GM12878 (cell line): ENCODE measurements around the gene CA11. TPM values are rescaled to one million over a fixed set of nuclear protein-coding genes. Genes with fewer than 3 reads are reported as not detected.

ENCODE experiments used
- ATAC-seq: fragments of 200-7000 bp; cut with Tn5 transposase; 3 replicates; pipeline ENCODE4 v1.9.1; 2020; ENCODE audit warnings: mild to moderate bottlenecking, moderate library complexity
- BruUV-seq: library from RNA; stranded (reverse); fragments of 400-500 nt; replicated peaks from 2 replicates; lab custom pipeline; 2021; lab: Mats Ljungman, UMichigan
- CTCF ChIA-PET: fragments of 300-600 bp; sonication (Branson Sonifier 250); formaldehyde crosslinking; extraction: SDS; loops from one replicate; lab custom pipeline; 2021; ENCODE audit warnings: inconsistent platforms; lab: Yijun Ruan, JAX
- POLR2A ChIA-PET: fragments of 350-600 bp; formaldehyde crosslinking; extraction: SDS; loops from one replicate; lab custom pipeline; 2021; ENCODE audit warnings: inconsistent platforms; lab: Charles Lee
- RAD21 ChIA-PET: fragments of 300-600 bp; sonication (Branson Sonifier 250); formaldehyde crosslinking; loops from one replicate; lab custom pipeline; 2023; ENCODE audit warnings: antibody characterized with exemption; ENCODE audit not compliant: unreplicated experiment; lab: Charles Lee
- SMC1A ChIA-PET: fragments of 300-600 bp; sonication (Branson Sonifier 250); formaldehyde crosslinking; loops from one replicate; lab custom pipeline; 2023; ENCODE audit not compliant: unreplicated experiment, uncharacterized antibody; lab: Charles Lee
- DNase-seq: peaks from one replicate; pipeline ENCODE4 v3.0.0-alpha.2; 2011; ENCODE audit warnings: low read depth, low spot score
- FAIRE-seq: peaks from 3 replicates; lab custom pipeline; 2011; peaks lifted over from hg19 to GRCh38; lab: Jason Lieb, UNC
- H2AFZ ChIP-seq: 2 replicates; pipeline ENCODE4 v1.6.0; 2011; ENCODE audit warnings: low read depth, low read length, control low read depth; ENCODE audit not compliant: control insufficient read depth
- H3K27ac ChIP-seq: 2 replicates; pipeline ENCODE4 v1.5.1; 2011; ENCODE audit warnings: control low read depth; ENCODE audit not compliant: control insufficient read depth, insufficient read depth
- H3K27me3 ChIP-seq, 2 experiments: replicated peaks in 1 of 2; 2 replicates each; pipeline versions ENCODE4 v1.6.0 to v1.6.1; 2011; ENCODE audit warnings: low read length in 1 of 2; ENCODE audit not compliant: control insufficient read depth in 2 of 2, insufficient read depth in 2 of 2
- H3K36me3 ChIP-seq, 2 experiments: 2 replicates each; pipeline ENCODE4 v1.5.1; 2011; ENCODE audit warnings: low read length in 1 of 2; ENCODE audit not compliant: control insufficient read depth in 2 of 2, insufficient read depth in 2 of 2
- H3K4me1 ChIP-seq: 2 replicates; pipeline ENCODE4 v1.6.1; 2011; ENCODE audit warnings: mild to moderate bottlenecking, low read length, moderate library complexity, mixed read lengths; ENCODE audit not compliant: control insufficient read depth, insufficient read depth
- H3K4me2 ChIP-seq: 2 replicates; pipeline ENCODE4 v1.6.0; 2011; ENCODE audit warnings: control low read depth; ENCODE audit not compliant: control insufficient read depth, insufficient read depth
- H3K4me3 ChIP-seq: fragments of 200-600 bp; sonication (generic); 2 replicates; pipeline ENCODE4 v1.5.1; 2016
- H3K79me2 ChIP-seq: 2 replicates; pipeline ENCODE4 v1.6.0; 2011; ENCODE audit warnings: low read length; ENCODE audit not compliant: control insufficient read depth, insufficient read depth
- H3K9ac ChIP-seq: 2 replicates; pipeline ENCODE4 v1.8.0; 2011; ENCODE audit warnings: low read length, control low read depth, mixed read lengths; ENCODE audit not compliant: control insufficient read depth, insufficient read depth
- H3K9me3 ChIP-seq: replicated peaks from 3 replicates; pipeline ENCODE4 v1.5.1; 2011; ENCODE audit warnings: mild to moderate bottlenecking, low read length; ENCODE audit not compliant: control insufficient read depth, insufficient read depth
- H4K20me1 ChIP-seq: 2 replicates; pipeline ENCODE4 v1.6.0; 2011; ENCODE audit not compliant: control insufficient read depth, insufficient read depth
- ETV6 ChIP-seq, 2 experiments: fragments of 450-650 bp in 1 of 2; IDR thresholded peaks in 1 of 2; conservative IDR thresholded peaks in 1 of 2; 2 replicates each; pipeline ENCODE4 v1.6.1; 2014; ENCODE audit warnings: antibody characterized with exemption in 1 of 2, borderline replicate concordance in 1 of 2, low read depth in 1 of 2, mild to moderate bottlenecking in 1 of 2, moderate library complexity in 1 of 2
- IKZF2 ChIP-seq, 2 experiments: fragments of 450-650 bp; IDR thresholded peaks; 2 replicates each; pipeline ENCODE4 v1.6.1; 2017; ENCODE audit warnings: mild to moderate bottlenecking in 2 of 2, moderate library complexity in 2 of 2
- MYC ChIP-seq: IDR thresholded peaks from 2 replicates; pipeline ENCODE4 v1.6.1; 2011; ENCODE audit warnings: mild to moderate bottlenecking, low read length, moderate library complexity, inconsistent platforms; ENCODE audit not compliant: insufficient read depth, insufficient replicate concordance, insufficient read length, severe bottlenecking
- NFIC ChIP-seq: IDR thresholded peaks from 2 replicates; pipeline ENCODE4 v1.6.1; 2012; ENCODE audit warnings: low read depth, mild to moderate bottlenecking, inconsistent platforms, low read length, moderate library complexity
- POU2F2 ChIP-seq: IDR thresholded peaks from 3 replicates; pipeline ENCODE4 v1.6.1; 2011; ENCODE audit warnings: low read depth, mild to moderate bottlenecking, low read length, borderline replicate concordance
- RUNX3 ChIP-seq: IDR thresholded peaks from 2 replicates; pipeline ENCODE4 v1.6.1; 2012; ENCODE audit warnings: low read length, inconsistent platforms
- SIX5 ChIP-seq: IDR thresholded peaks from 2 replicates; pipeline ENCODE4 v1.6.1; 2011; ENCODE audit warnings: mild to moderate bottlenecking, low read depth, low read length, moderate library complexity; ENCODE audit not compliant: severe bottlenecking
- SMAD1 ChIP-seq: fragments of 450-650 bp; IDR thresholded peaks from 2 replicates; pipeline ENCODE4 v1.6.1; 2018; ENCODE audit warnings: mild to moderate bottlenecking, low read depth; ENCODE audit not compliant: partially characterized antibody
- SRF ChIP-seq, 2 experiments: IDR thresholded peaks; 2 replicates each; pipeline ENCODE4 v1.6.1; 2011; ENCODE audit warnings: low read depth in 2 of 2, low read length in 2 of 2, mild to moderate bottlenecking in 1 of 2, moderate library complexity in 1 of 2
- TAF1 ChIP-seq: IDR thresholded peaks from 2 replicates; pipeline ENCODE4 v1.6.1; 2011; ENCODE audit warnings: mild to moderate bottlenecking, low read depth, low read length, borderline replicate concordance
- TARDBP ChIP-seq: IDR thresholded peaks from 2 replicates; pipeline ENCODE4 v1.6.1; 2016; ENCODE audit warnings: borderline replicate concordance
- WGBS: methylation state at CpG from one replicate; pipeline ENCODE4 v1.1.6; 2016; ENCODE audit warnings: low lambda C conversion rate; ENCODE audit not compliant: insufficient replicate concordance, insufficient coverage; ENCODE audit errors: missing lambda C conversion rate; 5-methylcytosine and 5-hydroxymethylcytosine counted together
- in situ Hi-C: fragments of 300-500 bp; cut with MboI; formaldehyde crosslinking; loops from 9 replicates; pipeline ENCODE4 v1.14.3; 2018; ENCODE audit warnings: mixed read lengths
- intact Hi-C: fragments of 100-400 bp; cut with micrococcal nuclease; formaldehyde crosslinking; loops from one replicate; pipeline ENCODE4 v1.14.2; 2022; ENCODE audit not compliant: unreplicated experiment
- polyA plus RNA-seq, 11 experiments: library from polyadenylated mRNA; depleted of rRNA in 4 of 11; unstranded in 6 of 11; stranded (reverse) in 5 of 11; fragments of >200 nt; fragmentation: Nextera tagmentation in 4 of 11; fragmentation: Illumina TruSeq in 1 of 11; extraction: Ambion mirVana in 4 of 11; extraction: Trizol in 1 of 11; gene quantifications; 1 replicate in 1 of 11; 2 replicates in 10 of 11; pipeline versions ENCODE4 v1.2.1 to v1.2.3, GENCODE V29; 2011 to 2016; ENCODE audit warnings: inconsistent platforms in 2 of 11, missing spikeins in 2 of 11, low read depth in 1 of 11
- total RNA-seq, 4 experiments: library from RNA; depleted of rRNA in 3 of 4; stranded (reverse); fragments of >200 nt in 3 of 4; fragmentation: Illumina TruSeq in 1 of 4; extraction: Trizol in 1 of 4; gene quantifications; 2 replicates each; pipeline versions ENCODE4 v1.2.1 to v1.2.3, GENCODE V29; 2013 to 2021
- TF ChIP-seq, protein P1 (sequence below): fragments of 450-650 bp; IDR thresholded peaks from 2 replicates; pipeline ENCODE4 v1.6.1; 2018; ENCODE audit warnings: mild to moderate bottlenecking, low read depth, moderate library complexity; ENCODE audit not compliant: partially characterized antibody
- TF ChIP-seq, protein P2 (sequence below): fragments of 450-650 bp; conservative IDR thresholded peaks from 2 replicates; pipeline ENCODE4 v1.6.1; 2017; ENCODE audit warnings: mild to moderate bottlenecking, moderate library complexity
- TF ChIP-seq, protein P3 (sequence below): fragments of 450-650 bp; IDR thresholded peaks from 2 replicates; pipeline ENCODE4 v1.6.1; 2017; ENCODE audit warnings: low read depth, mild to moderate bottlenecking, moderate library complexity

Gene CA11
- total and polyA plus RNA-seq, 10 of the 15 experiments (the other 5 are each of a cell fraction or from before 2014, with no cell fraction given), result 1.7 to 7.5 (median 2.4) TPM

DNA sequence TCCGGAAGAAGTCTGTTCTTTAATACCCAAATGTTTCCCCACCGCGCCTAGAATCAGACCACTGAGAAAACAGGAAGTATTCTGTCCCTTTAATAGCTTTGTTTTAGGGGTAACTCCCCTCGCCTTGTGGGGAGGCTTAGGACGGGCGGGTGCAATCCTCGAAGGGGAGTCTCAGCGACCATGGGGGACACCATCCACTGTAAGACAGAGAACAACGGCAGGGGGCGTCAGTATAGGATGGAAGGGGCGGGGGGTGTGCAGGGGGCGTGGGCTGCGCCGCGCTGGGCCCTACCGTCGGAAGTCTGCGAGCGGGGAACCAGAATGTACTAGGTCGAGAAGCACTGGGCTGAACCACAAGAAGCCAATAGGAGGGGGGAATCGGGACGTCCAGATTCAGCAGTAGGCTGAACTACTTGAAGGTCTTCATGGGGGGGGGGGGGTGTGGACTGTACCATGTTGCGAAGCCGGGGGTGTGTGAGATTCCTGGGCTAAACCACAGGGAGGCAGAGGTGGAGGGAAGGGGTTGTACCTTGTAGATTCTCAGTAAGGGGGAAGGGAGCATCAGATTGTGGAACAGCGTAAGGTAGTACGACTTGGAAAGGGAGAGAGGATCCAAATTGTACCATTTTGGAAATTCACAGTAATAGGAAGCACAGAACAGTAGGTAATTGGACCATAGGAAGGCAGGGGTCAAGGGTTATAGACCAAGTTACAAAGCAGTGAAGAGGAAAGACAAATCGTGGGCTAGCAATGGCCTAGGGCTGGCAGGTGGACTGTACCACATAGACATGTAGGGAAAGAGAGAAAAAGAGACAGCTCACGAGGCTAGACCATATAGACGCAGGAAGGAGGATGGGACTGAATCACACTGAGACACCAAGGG lies 7.8 kb downstream of the CA11 start:
- peak overlapping the region; percentile 75 for H3K4me3 ChIP-seq
- peak overlapping the region; percentile 97 for H2AFZ ChIP-seq
- ChIA-PET CTCF (interaction anchor here (1.0 to 1.2 kb wide), 3 partner anchors 8 to 156 kb away, joined by 3 to 5 read pairs (median 3); partner anchors contain the start of gene CA11), RAD21 (interaction anchor here (0.6 to 1.3 kb wide), 3 partner anchors 18 to 355 kb away, joined by 3 to 5 read pairs (median 3); partner anchors contain the start of genes GYS1, RPL18, RUVBL2 and SPHK2), POLR2A (interaction anchor here (1.0 to 1.7 kb wide), 4 partner anchors 10 to 22 kb away, joined by 3 to 5 read pairs (median 4); partner anchors contain the start of genes RPL18 and SPHK2), SMC1A (interaction anchor here (0.8 to 1.3 kb wide), 3 partner anchors 7 to 37 kb away, joined by 3 to 4 read pairs (median 4); partner anchors contain the start of genes CA11, RPL18 and SPHK2)
- BruUV-seq, result no TSS peak
- peaks cover 26% of the 10 kb centered on the region for H3K4me1 ChIP-seq
- WGBS, result 4% methylated on average over 25 of the region's 29 CpGs
- peak overlapping the region; percentile 72 for H3K9ac ChIP-seq
- peak overlapping the region; percentile 91 for H3K4me2 ChIP-seq
- intact Hi-C loops (loop anchor here (10.0 kb wide), 1 partner anchor 327 kb away; the partner anchor contains the start of gene FTL), in situ Hi-C loops (loop anchor here (25.0 kb wide), 1 partner anchor 1249 kb away; the partner anchor contains the start of genes AKT1S1, IL4I1 and TBC1D17)
- H3K27ac ChIP-seq, result peak overlapping the region; percentile 93
- H3K79me2 ChIP-seq, result peaks cover 5% of the 10 kb centered on the region
- DNase-seq (no peak), ATAC-seq (peak; percentile 37), FAIRE-seq (peak; percentile 86)
- no peaks in the 10 kb centered on the region for H3K36me3 ChIP-seq
- H4K20me1 ChIP-seq, result no peaks in the 10 kb centered on the region
- no peaks in the 10 kb centered on the region for H3K9me3 ChIP-seq
- H3K27me3 ChIP-seq, result no peaks in the 10 kb centered on the region
- TF ChIP-seq SRF (IDR thresholded peaks at IDR 0.05; ENCODE audit: low read depth in 2 of 2, low read length in 2 of 2) (no peak), RUNX3 (peak; percentile 62), ETV6 (conservative IDR thresholded peaks at IDR 0.05 in 1 of 2, IDR thresholded peaks at IDR 0.05 in 1 of 2; ENCODE audit: borderline replicate concordance in 1 of 2, low read depth in 1 of 2) (no peak), NFIC (no peak), MYC (no peak), SMAD1 (peak; percentile 56), POU2F2 (peak; percentile 17; the same call in 1 of the 3 replicates), IKZF2 (IDR thresholded peaks at IDR 0.05) (peak; percentile 1 to 27; a peak in 3 of 4 replicates), TAF1 (0 out of 2 replicates have a peak, but pooled peaks have one; percentile 52), SIX5 (peak; percentile 46), TARDBP (no peak)
- TF ChIP-seq, protein P1, sequence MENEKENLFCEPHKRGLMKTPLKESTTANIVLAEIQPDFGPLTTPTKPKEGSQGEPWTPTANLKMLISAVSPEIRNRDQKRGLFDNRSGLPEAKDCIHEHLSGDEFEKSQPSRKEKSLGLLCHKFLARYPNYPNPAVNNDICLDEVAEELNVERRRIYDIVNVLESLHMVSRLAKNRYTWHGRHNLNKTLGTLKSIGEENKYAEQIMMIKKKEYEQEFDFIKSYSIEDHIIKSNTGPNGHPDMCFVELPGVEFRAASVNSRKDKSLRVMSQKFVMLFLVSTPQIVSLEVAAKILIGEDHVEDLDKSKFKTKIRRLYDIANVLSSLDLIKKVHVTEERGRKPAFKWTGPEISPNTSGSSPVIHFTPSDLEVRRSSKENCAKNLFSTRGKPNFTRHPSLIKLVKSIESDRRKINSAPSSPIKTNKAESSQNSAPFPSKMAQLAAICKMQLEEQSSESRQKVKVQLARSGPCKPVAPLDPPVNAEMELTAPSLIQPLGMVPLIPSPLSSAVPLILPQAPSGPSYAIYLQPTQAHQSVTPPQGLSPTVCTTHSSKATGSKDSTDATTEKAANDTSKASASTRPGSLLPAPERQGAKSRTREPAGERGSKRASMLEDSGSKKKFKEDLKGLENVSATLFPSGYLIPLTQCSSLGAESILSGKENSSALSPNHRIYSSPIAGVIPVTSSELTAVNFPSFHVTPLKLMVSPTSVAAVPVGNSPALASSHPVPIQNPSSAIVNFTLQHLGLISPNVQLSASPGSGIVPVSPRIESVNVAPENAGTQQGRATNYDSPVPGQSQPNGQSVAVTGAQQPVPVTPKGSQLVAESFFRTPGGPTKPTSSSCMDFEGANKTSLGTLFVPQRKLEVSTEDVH, result no peak
- TF ChIP-seq, protein P2, sequence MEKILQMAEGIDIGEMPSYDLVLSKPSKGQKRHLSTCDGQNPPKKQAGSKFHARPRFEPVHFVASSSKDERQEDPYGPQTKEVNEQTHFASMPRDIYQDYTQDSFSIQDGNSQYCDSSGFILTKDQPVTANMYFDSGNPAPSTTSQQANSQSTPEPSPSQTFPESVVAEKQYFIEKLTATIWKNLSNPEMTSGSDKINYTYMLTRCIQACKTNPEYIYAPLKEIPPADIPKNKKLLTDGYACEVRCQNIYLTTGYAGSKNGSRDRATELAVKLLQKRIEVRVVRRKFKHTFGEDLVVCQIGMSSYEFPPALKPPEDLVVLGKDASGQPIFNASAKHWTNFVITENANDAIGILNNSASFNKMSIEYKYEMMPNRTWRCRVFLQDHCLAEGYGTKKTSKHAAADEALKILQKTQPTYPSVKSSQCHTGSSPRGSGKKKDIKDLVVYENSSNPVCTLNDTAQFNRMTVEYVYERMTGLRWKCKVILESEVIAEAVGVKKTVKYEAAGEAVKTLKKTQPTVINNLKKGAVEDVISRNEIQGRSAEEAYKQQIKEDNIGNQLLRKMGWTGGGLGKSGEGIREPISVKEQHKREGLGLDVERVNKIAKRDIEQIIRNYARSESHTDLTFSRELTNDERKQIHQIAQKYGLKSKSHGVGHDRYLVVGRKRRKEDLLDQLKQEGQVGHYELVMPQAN, result 0 out of 2 replicates have a peak, but pooled peaks have one; percentile 38
- TF ChIP-seq, protein P3, sequence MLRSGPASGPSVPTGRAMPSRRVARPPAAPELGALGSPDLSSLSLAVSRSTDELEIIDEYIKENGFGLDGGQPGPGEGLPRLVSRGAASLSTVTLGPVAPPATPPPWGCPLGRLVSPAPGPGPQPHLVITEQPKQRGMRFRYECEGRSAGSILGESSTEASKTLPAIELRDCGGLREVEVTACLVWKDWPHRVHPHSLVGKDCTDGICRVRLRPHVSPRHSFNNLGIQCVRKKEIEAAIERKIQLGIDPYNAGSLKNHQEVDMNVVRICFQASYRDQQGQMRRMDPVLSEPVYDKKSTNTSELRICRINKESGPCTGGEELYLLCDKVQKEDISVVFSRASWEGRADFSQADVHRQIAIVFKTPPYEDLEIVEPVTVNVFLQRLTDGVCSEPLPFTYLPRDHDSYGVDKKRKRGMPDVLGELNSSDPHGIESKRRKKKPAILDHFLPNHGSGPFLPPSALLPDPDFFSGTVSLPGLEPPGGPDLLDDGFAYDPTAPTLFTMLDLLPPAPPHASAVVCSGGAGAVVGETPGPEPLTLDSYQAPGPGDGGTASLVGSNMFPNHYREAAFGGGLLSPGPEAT, result peak; percentile 61
